Measurements from ENCODE around the gene CDK8. TPM values are rescaled to one million over a fixed set of nuclear protein-coding genes. Genes with fewer than 3 reads are reported as not detected.

CDK8 gene
- total and polyA plus RNA-seq, 10 of the 15 experiments (the other 5 are each of a cell fraction or from before 2014, with no cell fraction given), result 8.6 to 23.5 (median 12.5) TPM

- BruUV-seq (replicated peaks), result no TSS peak
- H3K4me3 ChIP-seq, result no peak overlapping the region
- intact Hi-C loops (cut with micrococcal nuclease; ENCODE audit: unreplicated experiment) (no loop called here), in situ Hi-C loops (cut with MboI) (no loop called here)
- ChIA-PET POLR2A (no interaction called here), CTCF (interaction anchor here (1.7 kb wide), 1 partner anchor 14 kb away, joined by 3 read pairs; no protein-coding TSS in a partner anchor), SMC1A (ENCODE audit: uncharacterized antibody, unreplicated experiment) (no interaction called here), RAD21 (ENCODE audit: unreplicated experiment) (no interaction called here)
- no peak overlapping the region for H3K9ac ChIP-seq (ENCODE audit: control insufficient read depth, insufficient read depth, low read length)
- no peaks in the 10 kb centered on the region for H3K4me1 ChIP-seq (ENCODE audit: control insufficient read depth, insufficient read depth, low read length)
- no peak overlapping the region for H2AFZ ChIP-seq (ENCODE audit: control insufficient read depth, low read depth, low read length)
- H3K79me2 ChIP-seq (ENCODE audit: control insufficient read depth, insufficient read depth, low read length), result no peaks in the 10 kb centered on the region
- no peak for TF ChIP-seq LARP7 (IDR thresholded peaks at IDR 0.05)
- no peak for TF ChIP-seq SUZ12 (IDR thresholded peaks at IDR 0.05; ENCODE audit: unreplicated experiment)
- no peak for TF ChIP-seq SMAD1 (IDR thresholded peaks at IDR 0.05; ENCODE audit: low read depth, partially characterized antibody)
- no peak for TF ChIP-seq RCOR1 (conservative IDR thresholded peaks at IDR 0.05; ENCODE audit: low read depth, low read length)
- TF ChIP-seq E2F4 (IDR thresholded peaks at IDR 0.05; ENCODE audit: low read depth, low read length), result no peak
- no peak for TF ChIP-seq RUNX3 (IDR thresholded peaks at IDR 0.05; ENCODE audit: low read length)
- TF ChIP-seq ELK1 (IDR thresholded peaks at IDR 0.05; ENCODE audit: low read depth, low read length), result no peak
- no peak for TF ChIP-seq SREBF1 (IDR thresholded peaks at IDR 0.05; ENCODE audit: low read length)
- TF ChIP-seq DPF2 (IDR thresholded peaks at IDR 0.05), result no peak
- TF ChIP-seq KAT2A (conservative IDR thresholded peaks at IDR 0.05; ENCODE audit: control insufficient read depth, low read depth, low read length), result no peak
- no peak for TF ChIP-seq BACH1 (IDR thresholded peaks at IDR 0.05; ENCODE audit: borderline replicate concordance)
- no peak for TF ChIP-seq NFYB (IDR thresholded peaks at IDR 0.05; ENCODE audit: insufficient read depth, low read depth, low read length)
- H4K20me1 ChIP-seq (ENCODE audit: control insufficient read depth, insufficient read depth), result no peaks in the 10 kb centered on the region
- DNase-seq (ENCODE audit: low read depth, low spot score) (no peak), FAIRE-seq (no peak), ATAC-seq (no peak)
- 83% methylated on average over 3 of the region's 3 CpGs for WGBS (ENCODE audit: insufficient coverage, insufficient replicate concordance, low lambda C conversion rate, missing lambda C conversion rate)
- no peak overlapping the region for H3K27ac ChIP-seq (ENCODE audit: control insufficient read depth, insufficient read depth)
- H3K9me3 ChIP-seq (replicated peaks; ENCODE audit: control insufficient read depth, insufficient read depth, low read length), result no peaks in the 10 kb centered on the region
- no peaks in the 10 kb centered on the region for H3K36me3 ChIP-seq (ENCODE audit: control insufficient read depth in 2 of 2, insufficient read depth in 2 of 2, low read length in 1 of 2)
- H3K4me2 ChIP-seq (ENCODE audit: control insufficient read depth, insufficient read depth), result no peak overlapping the region
- no peaks in the 10 kb centered on the region for H3K27me3 ChIP-seq (replicated peaks in 1 of 2; ENCODE audit: control insufficient read depth in 2 of 2, insufficient read depth in 2 of 2, low read length in 1 of 2)
Observed at GRCh38 chr13:26445092-26445491, 191.2 kb downstream of the CDK8 start.

Measured in GM12878 (cell line).